ENCODE results near the gene FGD5. TPM values are rescaled to one million over a fixed set of nuclear protein-coding genes. Genes with fewer than 3 reads are reported as not detected.

The FGD5 gene
- total and polyA plus RNA-seq, 3 donors from 2014 or later = 14.4 to 17.8 (median 15.6) TPM

DNA sequence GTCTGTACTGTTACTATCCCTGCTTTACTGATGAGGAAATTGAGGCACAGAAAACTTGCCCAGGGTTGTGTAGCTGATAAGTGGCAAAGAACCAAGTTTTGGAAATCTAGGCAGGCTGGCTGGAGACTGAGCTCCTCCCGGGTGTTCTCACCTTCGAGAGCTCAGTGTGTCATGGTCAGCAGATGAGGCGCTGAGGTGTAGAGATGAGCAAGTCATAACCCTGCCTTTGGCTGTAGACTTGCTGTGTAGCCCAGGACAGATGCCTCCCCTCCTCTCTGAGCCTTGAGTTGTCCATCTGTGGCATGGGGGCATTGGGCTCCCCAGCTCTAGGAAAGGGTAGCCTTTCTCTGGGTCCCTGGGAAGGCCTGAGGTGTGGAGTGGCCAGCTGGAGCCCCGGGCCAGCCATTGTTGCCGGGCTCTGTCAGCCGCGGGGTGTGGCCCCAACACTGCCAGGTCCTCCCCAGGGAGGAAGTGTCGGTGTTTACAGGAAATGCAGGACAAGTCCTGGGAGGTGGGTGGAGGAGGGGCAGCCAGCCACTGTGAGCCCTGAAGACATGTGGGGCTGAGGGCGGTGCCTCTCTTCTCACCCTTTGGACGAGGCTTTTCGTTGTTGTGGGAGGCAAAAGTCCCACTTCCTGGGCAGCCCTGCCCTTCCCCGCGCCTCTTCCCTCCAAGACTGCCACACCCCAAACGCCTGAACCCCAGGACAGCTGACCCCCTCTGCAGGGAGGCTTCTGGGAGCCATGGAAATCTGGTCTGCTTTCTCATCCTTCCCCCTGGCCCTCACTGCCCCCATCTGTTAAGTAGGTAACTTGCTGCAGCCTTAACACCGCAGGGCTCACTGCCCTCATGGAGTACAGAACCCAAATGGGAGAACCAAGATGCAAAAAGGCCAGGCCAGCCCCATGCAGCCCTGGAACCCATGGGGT is 29.1 kb downstream of the FGD5 start:
- Histone ChIP-seq H3K27ac (no peak overlapping the region), H3K36me3 (ENCODE audit: low read depth, missing control alignments) (no peaks in the 10 kb centered on the region), H3K4me1 (peaks cover 9% of the 10 kb centered on the region), H3K4me3 (no peak overlapping the region), H3K9me3 (no peaks in the 10 kb centered on the region), H3K27me3 (no peaks in the 10 kb centered on the region)
- no peak for DNase-seq
- WGBS, 2 donors = 70 to 71% methylated on average over 6 to 12 of the region's 15 CpGs
- TF ChIP-seq POLR2A (IDR thresholded peaks at IDR 0.05) = no peak
- TF ChIP-seq, protein P1, sequence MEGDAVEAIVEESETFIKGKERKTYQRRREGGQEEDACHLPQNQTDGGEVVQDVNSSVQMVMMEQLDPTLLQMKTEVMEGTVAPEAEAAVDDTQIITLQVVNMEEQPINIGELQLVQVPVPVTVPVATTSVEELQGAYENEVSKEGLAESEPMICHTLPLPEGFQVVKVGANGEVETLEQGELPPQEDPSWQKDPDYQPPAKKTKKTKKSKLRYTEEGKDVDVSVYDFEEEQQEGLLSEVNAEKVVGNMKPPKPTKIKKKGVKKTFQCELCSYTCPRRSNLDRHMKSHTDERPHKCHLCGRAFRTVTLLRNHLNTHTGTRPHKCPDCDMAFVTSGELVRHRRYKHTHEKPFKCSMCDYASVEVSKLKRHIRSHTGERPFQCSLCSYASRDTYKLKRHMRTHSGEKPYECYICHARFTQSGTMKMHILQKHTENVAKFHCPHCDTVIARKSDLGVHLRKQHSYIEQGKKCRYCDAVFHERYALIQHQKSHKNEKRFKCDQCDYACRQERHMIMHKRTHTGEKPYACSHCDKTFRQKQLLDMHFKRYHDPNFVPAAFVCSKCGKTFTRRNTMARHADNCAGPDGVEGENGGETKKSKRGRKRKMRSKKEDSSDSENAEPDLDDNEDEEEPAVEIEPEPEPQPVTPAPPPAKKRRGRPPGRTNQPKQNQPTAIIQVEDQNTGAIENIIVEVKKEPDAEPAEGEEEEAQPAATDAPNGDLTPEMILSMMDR (IDR thresholded peaks at IDR 0.05) = no peak
- intact Hi-C loops (cut with DNase I; ENCODE audit: low total_unique reads) = no loop called here

DNA sequence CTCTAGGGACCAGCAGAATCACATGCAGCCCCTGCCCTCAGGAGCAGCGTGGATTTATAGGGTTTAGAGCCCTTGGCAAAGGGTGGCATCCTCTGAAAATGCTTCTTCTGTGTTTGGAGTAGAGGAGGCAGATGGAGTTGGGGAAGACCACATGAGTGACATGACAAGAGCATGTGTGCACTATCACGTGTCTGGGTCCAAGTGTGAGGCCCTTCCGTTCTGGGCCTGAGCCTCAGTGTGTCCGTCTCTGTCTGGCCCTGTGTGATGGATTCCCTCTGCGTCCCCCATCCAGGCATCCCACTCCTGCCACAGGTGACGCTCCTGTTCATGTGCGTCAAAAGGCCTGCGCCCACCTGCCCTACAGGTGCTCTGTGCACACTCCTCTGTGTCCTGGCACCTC is 30.1 kb downstream of the FGD5 start:
- TF ChIP-seq POLR2A (IDR thresholded peaks at IDR 0.05) = no peak
- TF ChIP-seq, protein P1 (IDR thresholded peaks at IDR 0.05) = no peak
- no peak overlapping the region for H3K4me3 ChIP-seq
- no peaks in the 10 kb centered on the region for H3K36me3 ChIP-seq (ENCODE audit: low read depth, missing control alignments)
- intact Hi-C loops (cut with DNase I; ENCODE audit: low total_unique reads) = no loop called here
- H3K4me1 ChIP-seq = peaks cover 9% of the 10 kb centered on the region
- no peaks in the 10 kb centered on the region for H3K9me3 ChIP-seq
- no peak overlapping the region for H3K27ac ChIP-seq
- DNase-seq = no peak
- no peaks in the 10 kb centered on the region for H3K27me3 ChIP-seq
- WGBS, 2 donors = 82 to 85% methylated on average over 8 of the region's 8 CpGs

DNA sequence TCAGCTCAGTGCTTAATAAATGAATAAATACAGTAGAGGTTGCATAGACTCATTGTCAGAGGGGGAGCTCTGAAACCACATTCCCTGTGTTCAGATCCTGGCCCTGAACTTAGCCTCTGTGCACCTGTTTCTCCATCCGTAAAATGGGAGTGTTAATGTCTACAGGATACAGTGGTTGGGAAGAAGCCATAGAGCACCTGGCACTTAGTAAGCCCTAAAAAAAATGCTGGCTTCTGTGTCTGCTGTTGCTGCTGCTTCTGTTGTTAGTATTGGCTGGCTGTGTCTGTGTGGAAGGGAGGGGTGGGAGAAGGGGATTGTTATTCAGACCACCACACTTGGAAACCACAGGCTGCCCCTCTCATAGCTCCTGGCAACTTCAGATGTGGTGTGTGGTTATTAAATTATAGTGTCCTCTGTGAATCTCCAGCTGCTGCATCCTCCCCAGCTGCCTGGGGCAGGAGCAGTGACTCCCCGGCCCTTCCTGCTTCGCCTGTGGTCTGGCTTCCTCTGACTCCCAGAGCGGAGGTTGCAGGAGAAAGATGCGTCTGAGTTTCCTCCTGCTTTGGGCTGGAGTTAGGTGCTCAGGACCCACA is 31.0 kb downstream of the FGD5 start:
- Histone ChIP-seq H3K27me3 (no peaks in the 10 kb centered on the region), H3K4me3 (no peak overlapping the region), H3K27ac (no peak overlapping the region), H3K9me3 (no peaks in the 10 kb centered on the region), H3K36me3 (ENCODE audit: low read depth, missing control alignments) (no peaks in the 10 kb centered on the region), H3K4me1 (peaks cover 9% of the 10 kb centered on the region)
- no peak for DNase-seq
- 41 to 86% methylated on average over 1 to 5 of the region's 5 CpGs for WGBS, 2 donors
- no peak for TF ChIP-seq POLR2A (IDR thresholded peaks at IDR 0.05)
- TF ChIP-seq, protein P1 (IDR thresholded peaks at IDR 0.05) = no peak
- intact Hi-C loops (cut with DNase I; ENCODE audit: low total_unique reads) = no loop called here

DNA sequence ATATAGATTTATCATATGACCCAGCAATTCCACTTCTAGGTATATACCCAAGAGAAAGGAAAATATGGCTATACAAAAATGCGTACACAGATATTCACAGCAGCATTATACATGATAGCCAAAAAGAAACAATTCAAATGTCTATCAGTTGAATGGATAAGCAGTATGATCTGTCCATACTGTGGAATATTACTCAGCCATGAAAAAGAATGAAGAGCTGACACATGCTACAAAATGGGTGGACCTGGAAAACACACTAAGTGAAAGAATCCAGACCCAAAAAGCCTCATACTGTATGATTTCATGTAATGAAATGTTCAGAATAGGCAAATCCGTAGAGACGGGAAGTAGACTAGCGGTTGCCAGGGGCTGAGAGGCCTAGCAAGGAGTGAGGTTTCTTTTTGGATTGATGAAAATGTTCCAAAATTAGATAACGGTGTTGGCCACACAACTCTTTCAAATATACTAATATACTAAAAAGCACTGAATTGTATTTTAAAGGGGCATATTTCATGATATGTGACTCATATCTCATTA is 33.4 kb downstream of the FGD5 start:
- H3K27me3 ChIP-seq = no peaks in the 10 kb centered on the region
- no peaks in the 10 kb centered on the region for H3K36me3 ChIP-seq (ENCODE audit: low read depth, missing control alignments)
- no peak for DNase-seq
- H3K4me3 ChIP-seq = no peak overlapping the region
- no peaks in the 10 kb centered on the region for H3K9me3 ChIP-seq
- no peak overlapping the region for H3K27ac ChIP-seq
- TF ChIP-seq POLR2A (IDR thresholded peaks at IDR 0.05) = no peak
- TF ChIP-seq, protein P1 (IDR thresholded peaks at IDR 0.05) = no peak
- peaks cover 7% of the 10 kb centered on the region for H3K4me1 ChIP-seq
- intact Hi-C loops (cut with DNase I; ENCODE audit: low total_unique reads) = no loop called here
- 85 to 87% methylated on average over 5 of the region's 5 CpGs for WGBS, 2 donors
